T-cell (primary cell): ENCODE measurements around the gene IL1RL1. TPM values are rescaled to one million over a fixed set of nuclear protein-coding genes. Genes with fewer than 3 reads are reported as not detected.

Experiments
- ATAC-seq, 4 experiments: fragments of 200-7000 bp in 3 of 4; fragments of 150-1000 bp in 1 of 4; cut with Tn5 transposase; replicated peaks in 1 of 4; 1 replicate in 3 of 4; 2 replicates in 1 of 4; pipeline ENCODE4 v1.10.0; 2021; ENCODE audit warnings: moderate library complexity in 3 of 4, mild to moderate bottlenecking in 2 of 4, moderate number of reproducible peaks in 1 of 4
- CTCF ChIA-PET, 2 donors: fragments of 300-600 bp; sonication (Branson Sonifier 250); formaldehyde crosslinking; loops; one replicate each; lab custom pipeline; 2022; ENCODE audit warnings: antibody characterized with exemption in 2 of 2; lab: Charles Lee
- POLR2A ChIA-PET, 2 donors: fragments of 300-600 bp; sonication (Branson Sonifier 250); formaldehyde crosslinking; loops; one replicate each; lab custom pipeline; 2022; ENCODE audit warnings: antibody characterized with exemption in 2 of 2; lab: Charles Lee
- DNase-seq, 35 experiments: peaks; one replicate each; pipeline versions ENCODE4 v3.0.0 to v3.0.0-alpha.2; 2013 to 2023
- H3K27ac ChIP-seq: one replicate; pipeline ENCODE4 v1.5.1; 2013; ENCODE audit warnings: low read length
- H3K27me3 ChIP-seq, 2 experiments: replicated peaks in 1 of 2; 1 replicate in 1 of 2; 2 replicates in 1 of 2; pipeline versions ENCODE4 v1.6.1 to v1.7.0; 2013; ENCODE audit warnings: low read length in 1 of 2, mixed read lengths in 1 of 2; ENCODE audit not compliant: control insufficient read depth in 2 of 2, insufficient read depth in 2 of 2; ENCODE audit errors: extremely low read depth in 1 of 2
- H3K36me3 ChIP-seq, 2 donors: 1 replicate in 1 of 2; 2 replicates in 1 of 2; pipeline versions ENCODE4 v1.6.1 to v1.7.0; 2013; ENCODE audit warnings: low read length in 1 of 2; ENCODE audit not compliant: control insufficient read depth in 2 of 2, insufficient read depth in 1 of 2; ENCODE audit errors: extremely low read depth in 1 of 2
- H3K4me1 ChIP-seq, 2 experiments: 1 replicate in 1 of 2; 2 replicates in 1 of 2; pipeline versions ENCODE4 v1.6.1 to v1.7.0; 2013; ENCODE audit warnings: low read length in 2 of 2, mixed read lengths in 1 of 2; ENCODE audit not compliant: insufficient read depth in 2 of 2, control insufficient read depth in 1 of 2; ENCODE audit errors: extremely low read depth in 1 of 2
- H3K4me3 ChIP-seq, 2 donors: 1 replicate in 1 of 2; 2 replicates in 1 of 2; pipeline versions ENCODE4 v1.5.1 to v1.7.0; 2013; ENCODE audit warnings: mild to moderate bottlenecking in 2 of 2, low read length in 1 of 2, moderate library complexity in 1 of 2; ENCODE audit not compliant: control insufficient read depth in 1 of 2; ENCODE audit errors: extremely low read depth in 1 of 2
- H3K9me3 ChIP-seq: 2 replicates; pipeline ENCODE4 v1.7.0; 2013
- H3K27ac Mint-ChIP-seq, 2 donors: one replicate each; pipeline ENCODE4 v1.8.0; 2020 to 2021; ENCODE audit warnings: mild to moderate bottlenecking in 2 of 2, mixed read lengths in 2 of 2
- H3K27me3 Mint-ChIP-seq, 2 donors: one replicate each; pipeline ENCODE4 v1.8.0; 2021 to 2022; ENCODE audit warnings: mixed read lengths in 2 of 2
- H3K36me3 Mint-ChIP-seq: one replicate; pipeline ENCODE4 v1.8.0; 2021; ENCODE audit warnings: mixed read lengths
- H3K4me1 Mint-ChIP-seq, 3 donors: one replicate each; pipeline ENCODE4 v1.8.0; 2020 to 2022; ENCODE audit warnings: mixed read lengths in 3 of 3, mild to moderate bottlenecking in 1 of 3
- H3K4me3 Mint-ChIP-seq, 3 donors: one replicate each; pipeline ENCODE4 v1.8.0; 2020 to 2022; ENCODE audit warnings: mild to moderate bottlenecking in 3 of 3, mixed read lengths in 3 of 3, moderate library complexity in 3 of 3
- H3K9me3 Mint-ChIP-seq, 3 donors: one replicate each; pipeline ENCODE4 v1.8.0; 2020 to 2022; ENCODE audit warnings: mixed read lengths in 3 of 3
- WGBS: methylation state at CpG from one replicate; pipeline ENCODE4 v1.1.5; 2013; ENCODE audit warnings: missing lambda C conversion rate; ENCODE audit not compliant: insufficient coverage; 5-methylcytosine and 5-hydroxymethylcytosine counted together
- total RNA-seq, 35 experiments: library from RNA in 6 of 35; stranded (reverse) in 6 of 35; fragments of 120-200 nt in 1 of 35; gene quantifications; one replicate each; pipeline versions ENCODE4 v1.2.1 to v1.2.4 and lab custom pipeline; 2013 to 2026

The IL1RL1 gene
- total RNA-seq, 5 donors from 2014 or later (not counting 1 experiment from before 2014, with no cell fraction given) = 0.15 to 1.4 (median 0.35) TPM

DNA sequence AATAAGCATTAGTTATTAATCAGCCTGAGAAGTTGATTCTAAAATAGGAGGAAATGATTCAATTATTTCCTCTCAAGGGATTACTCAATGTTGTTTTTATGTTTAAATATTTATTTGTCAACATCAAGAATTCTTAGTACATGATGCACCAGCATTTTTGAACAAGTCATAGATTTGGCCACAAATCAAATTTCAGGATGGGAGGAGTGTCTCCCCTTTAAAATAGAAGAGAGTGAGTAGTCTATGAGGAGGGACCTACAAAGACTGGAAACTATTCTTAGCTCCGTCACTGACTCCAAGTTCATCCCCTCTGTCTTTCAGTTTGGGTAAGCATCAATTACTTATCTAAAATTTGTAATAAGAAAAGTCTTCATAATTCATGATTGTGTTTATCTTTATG lies 25.6 kb downstream of the IL1RL1 start:
- ATAC-seq (no peak), DNase-seq (no peak)
- H3K27ac ChIP-seq = no peak overlapping the region
- H3K27me3 ChIP-seq = no peaks in the 10 kb centered on the region
- H3K27ac Mint-ChIP-seq = no peak overlapping the region
- H3K4me1 ChIP-seq = no peaks in the 10 kb centered on the region
- CTCF ChIA-PET = no interaction called here
- H3K27me3 Mint-ChIP-seq = no peaks in the 10 kb centered on the region
- no CpG with 5 or more reads among the region's 1 CpG for WGBS
- H3K36me3 ChIP-seq = no peaks in the 10 kb centered on the region
- POLR2A ChIA-PET = no interaction called here
- peaks cover 3 to 5% (median 4%) of the 10 kb centered on the region in 3 donors for H3K4me1 Mint-ChIP-seq
- no peak overlapping the region for H3K4me3 Mint-ChIP-seq
- H3K4me3 ChIP-seq = no peak overlapping the region
- H3K9me3 ChIP-seq = no peaks in the 10 kb centered on the region
- no peaks in the 10 kb centered on the region for H3K36me3 Mint-ChIP-seq
- peaks cover 0 to 5% (median 0%) of the 10 kb centered on the region in 3 donors for H3K9me3 Mint-ChIP-seq

DNA sequence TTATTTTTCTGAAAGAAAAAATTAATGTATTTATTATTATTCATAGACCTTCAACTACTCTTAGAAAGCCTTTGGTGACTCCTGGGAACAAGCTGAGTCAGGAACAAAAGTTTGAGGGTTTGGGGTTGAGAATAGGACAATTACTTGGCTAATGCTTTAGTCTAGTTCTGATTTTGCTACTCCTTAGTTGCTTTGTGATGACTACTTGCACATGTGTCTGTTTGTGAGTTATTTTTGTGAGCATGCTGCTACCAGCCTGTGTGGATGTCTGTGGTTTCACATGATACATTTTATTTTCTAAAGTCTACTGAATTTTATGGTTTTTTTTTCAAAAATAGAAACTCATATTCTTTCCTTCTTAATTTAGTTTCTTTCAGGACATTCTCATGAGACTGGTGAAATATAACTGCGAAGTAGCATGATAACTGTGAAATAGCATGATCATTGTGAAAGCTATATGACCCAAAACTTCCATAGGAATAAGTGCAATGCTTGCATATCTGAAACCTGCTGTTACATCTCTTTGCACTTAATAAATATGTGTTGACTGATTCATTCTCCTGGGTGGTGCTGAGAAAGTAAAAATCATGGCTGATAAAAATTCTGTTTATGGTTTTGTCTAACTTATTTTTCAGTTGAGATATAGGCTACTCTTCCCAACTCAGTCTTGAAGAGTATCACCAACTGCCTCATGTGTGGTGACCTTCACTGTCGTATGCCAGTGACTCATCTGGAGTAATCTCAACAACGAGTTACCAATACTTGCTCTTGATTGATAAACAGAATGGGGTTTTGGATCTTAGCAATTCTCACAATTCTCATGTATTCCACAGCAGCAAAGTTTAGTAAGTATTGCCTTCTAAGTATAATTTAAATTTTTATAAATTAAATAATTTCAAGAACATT lies 26.4 kb downstream of the IL1RL1 start:
- Mint-ChIP-seq H3K9me3 (no peaks in the 10 kb centered on the region), H3K4me1 (peaks cover 3 to 5% (median 4%) of the 10 kb centered on the region in 3 donors), H3K27ac (no peak overlapping the region), H3K4me3 (no peak overlapping the region), H3K27me3 (no peaks in the 10 kb centered on the region), H3K36me3 (no peaks in the 10 kb centered on the region)
- Histone ChIP-seq H3K27me3 (no peaks in the 10 kb centered on the region), H3K4me1 (no peaks in the 10 kb centered on the region), H3K27ac (no peak overlapping the region), H3K9me3 (no peaks in the 10 kb centered on the region), H3K36me3 (no peaks in the 10 kb centered on the region), H3K4me3 (no peak overlapping the region)
- no peak for DNase-seq
- POLR2A ChIA-PET = no interaction called here
- WGBS = no CpG with 5 or more reads among the region's 3 CpGs
- ATAC-seq = no peak
- CTCF ChIA-PET = no interaction called here

DNA sequence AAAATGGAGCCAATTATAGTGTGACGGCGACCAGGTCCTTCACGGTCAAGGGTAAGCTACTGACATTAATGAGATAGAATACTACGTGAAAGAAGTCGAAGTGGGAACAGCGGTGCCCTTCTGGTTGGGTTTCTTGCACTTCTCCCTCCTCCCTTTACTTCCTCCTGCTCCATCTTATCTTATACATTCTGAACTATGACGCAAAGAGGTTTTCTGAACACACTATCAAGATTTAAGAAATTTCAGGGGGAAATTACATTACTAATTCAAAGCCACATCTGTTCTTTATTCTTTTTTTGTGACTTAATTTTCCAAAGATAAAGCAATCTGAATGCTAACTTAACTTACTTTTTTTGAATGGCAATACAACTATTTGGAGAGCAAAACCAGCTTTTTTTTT lies 29.4 kb downstream of the IL1RL1 start:
- WGBS = 90% methylated on average over 4 of the region's 7 CpGs
- POLR2A ChIA-PET = no interaction called here
- H3K9me3 Mint-ChIP-seq = no peaks in the 10 kb centered on the region

DNA sequence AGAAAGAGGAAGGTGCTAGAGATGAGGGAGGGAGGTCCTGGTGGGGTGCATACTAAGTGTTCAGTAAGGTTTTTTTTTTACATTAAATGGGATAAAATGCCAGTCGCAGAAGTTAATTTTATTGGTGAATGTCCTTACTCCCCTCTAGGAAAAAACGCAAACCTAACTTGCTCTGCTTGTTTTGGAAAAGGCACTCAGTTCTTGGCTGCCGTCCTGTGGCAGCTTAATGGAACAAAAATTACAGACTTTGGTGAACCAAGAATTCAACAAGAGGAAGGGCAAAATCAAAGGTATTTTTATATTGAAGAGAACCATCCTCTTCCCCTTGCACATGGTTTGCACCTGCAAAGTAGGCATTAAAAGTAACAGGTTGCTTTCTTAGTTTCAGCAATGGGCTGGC lies 31.5 kb downstream of the IL1RL1 start:
- Histone ChIP-seq H3K9me3 (no peaks in the 10 kb centered on the region), H3K4me1 (no peaks in the 10 kb centered on the region), H3K27me3 (peaks cover 0 to 4% of the 10 kb centered on the region in 2 experiments), H3K4me3 (no peak overlapping the region), H3K27ac (no peak overlapping the region), H3K36me3 (no peaks in the 10 kb centered on the region)
- Mint-ChIP-seq H3K27me3 (peaks cover 0 to 3% of the 10 kb centered on the region in 2 donors), H3K36me3 (no peaks in the 10 kb centered on the region), H3K4me3 (no peak overlapping the region), H3K4me1 (peaks cover 0 to 2% (median 2%) of the 10 kb centered on the region in 3 donors), H3K9me3 (no peaks in the 10 kb centered on the region), H3K27ac (no peak overlapping the region)
- WGBS = no CpG with 5 or more reads among the region's 3 CpGs
- DNase-seq (no peak), ATAC-seq (no peak)
- CTCF ChIA-PET = no interaction called here
- POLR2A ChIA-PET = no interaction called here

More for the DNA sequence above, 29.4 kb downstream of the IL1RL1 start:
- DNase-seq (no peak), ATAC-seq (no peak)
- Mint-ChIP-seq H3K27me3 (no peaks in the 10 kb centered on the region), H3K27ac (no peak overlapping the region), H3K4me3 (no peak overlapping the region), H3K4me1 (peaks cover 3 to 4% (median 3%) of the 10 kb centered on the region in 3 donors), H3K36me3 (no peaks in the 10 kb centered on the region)
- H3K27ac ChIP-seq = no peak overlapping the region
- H3K27me3 ChIP-seq = peaks cover 0 to 4% of the 10 kb centered on the region in 2 experiments
- H3K9me3 ChIP-seq = no peaks in the 10 kb centered on the region
- H3K4me3 ChIP-seq = no peak overlapping the region
- CTCF ChIA-PET = interaction anchor here (0.7 to 1.2 kb wide), 3 partner anchors 13 to 173 kb away, joined by 3 read pairs; no protein-coding TSS in a partner anchor
- H3K4me1 ChIP-seq = no peaks in the 10 kb centered on the region
- no peaks in the 10 kb centered on the region for H3K36me3 ChIP-seq

DNA sequence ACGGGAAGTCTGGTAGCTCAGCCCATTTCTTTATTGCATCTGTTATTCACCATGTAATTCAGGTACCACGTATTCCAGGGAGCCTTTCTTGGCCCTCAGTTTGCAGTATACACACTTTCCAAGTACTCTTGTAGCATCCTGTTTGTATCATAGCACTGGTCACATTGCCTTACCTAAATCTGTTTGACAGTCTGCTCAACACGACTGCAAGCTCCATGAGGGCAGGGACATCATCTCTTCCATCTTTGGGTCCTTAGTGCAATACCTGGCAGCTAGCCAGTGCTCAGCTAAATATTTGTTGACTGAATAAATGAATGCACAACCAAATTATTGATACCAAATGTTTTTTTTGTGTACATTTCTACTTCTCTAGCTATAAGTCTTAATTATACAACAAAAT lies 33.0 kb downstream of the IL1RL1 start:
- CTCF ChIA-PET = no interaction called here
- Histone ChIP-seq H3K4me1 (no peaks in the 10 kb centered on the region), H3K9me3 (no peaks in the 10 kb centered on the region), H3K36me3 (no peaks in the 10 kb centered on the region), H3K27me3 (peaks cover 0 to 4% of the 10 kb centered on the region in 2 experiments), H3K27ac (no peak overlapping the region), H3K4me3 (no peak overlapping the region)
- H3K36me3 Mint-ChIP-seq = no peaks in the 10 kb centered on the region
- H3K9me3 Mint-ChIP-seq = no peaks in the 10 kb centered on the region
- H3K4me3 Mint-ChIP-seq = no peak overlapping the region
- H3K27me3 Mint-ChIP-seq = peaks cover 0 to 3% of the 10 kb centered on the region in 2 donors
- H3K4me1 Mint-ChIP-seq = no peaks in the 10 kb centered on the region
- ATAC-seq = no peak
- POLR2A ChIA-PET = no interaction called here
- no peak overlapping the region for H3K27ac Mint-ChIP-seq
- WGBS = 100% methylated on average over 1 of the region's 3 CpGs
- DNase-seq = no peak

DNA sequence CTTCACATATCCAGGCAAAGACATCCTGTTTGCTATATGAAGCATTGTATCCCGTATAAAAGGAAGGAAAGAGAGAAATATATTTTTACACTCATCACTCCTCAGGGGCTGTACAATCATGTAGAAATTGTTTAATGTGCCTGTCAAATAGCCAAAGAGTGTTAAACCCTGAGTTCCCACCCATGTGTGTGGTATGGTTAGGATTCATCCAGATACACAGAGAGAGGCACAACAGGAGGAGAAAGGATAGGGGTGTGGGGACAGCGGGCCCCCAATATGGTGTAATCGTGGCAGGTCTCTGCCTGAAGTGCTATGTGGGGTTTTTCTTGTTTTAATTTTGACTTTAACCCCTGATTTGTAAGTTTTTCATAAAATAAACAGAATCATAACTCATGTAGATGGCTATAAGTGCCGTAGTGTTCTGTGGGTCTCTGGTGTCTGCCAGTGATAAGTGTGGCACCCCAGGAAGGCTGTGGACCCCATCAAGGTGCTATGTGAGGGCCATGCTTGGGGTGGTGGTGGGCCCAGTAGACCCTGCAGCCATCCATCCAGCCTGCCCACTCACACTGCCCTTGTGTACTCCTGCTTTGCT lies 34.1 kb downstream of the IL1RL1 start:
- H3K9me3 Mint-ChIP-seq = no peaks in the 10 kb centered on the region
- ChIA-PET POLR2A (no interaction called here), CTCF (interaction anchor here in 1 of 2 donors (0.6 kb wide), 1 partner anchor 388 kb away, joined by 3 read pairs; no protein-coding TSS in a partner anchor)

More for the DNA sequence above, 34.1 kb downstream of the IL1RL1 start:
- Mint-ChIP-seq H3K36me3 (no peaks in the 10 kb centered on the region), H3K4me1 (no peaks in the 10 kb centered on the region), H3K27ac (no peak overlapping the region), H3K4me3 (no peak overlapping the region), H3K27me3 (peaks cover 0 to 3% of the 10 kb centered on the region in 2 donors)
- no peak for DNase-seq
- Histone ChIP-seq H3K4me3 (no peak overlapping the region), H3K27ac (no peak overlapping the region), H3K36me3 (no peaks in the 10 kb centered on the region), H3K4me1 (no peaks in the 10 kb centered on the region), H3K27me3 (peaks cover 0 to 4% of the 10 kb centered on the region in 2 experiments), H3K9me3 (no peaks in the 10 kb centered on the region)
- 100% methylated on average over 1 of the region's 4 CpGs for WGBS
- no peak for ATAC-seq
